ENCODE results near the gene AKAP9.
A peak's percentile ranks its signal among the peaks of the same experiment; 100 is the strongest.

Gene AKAP9

DNA sequence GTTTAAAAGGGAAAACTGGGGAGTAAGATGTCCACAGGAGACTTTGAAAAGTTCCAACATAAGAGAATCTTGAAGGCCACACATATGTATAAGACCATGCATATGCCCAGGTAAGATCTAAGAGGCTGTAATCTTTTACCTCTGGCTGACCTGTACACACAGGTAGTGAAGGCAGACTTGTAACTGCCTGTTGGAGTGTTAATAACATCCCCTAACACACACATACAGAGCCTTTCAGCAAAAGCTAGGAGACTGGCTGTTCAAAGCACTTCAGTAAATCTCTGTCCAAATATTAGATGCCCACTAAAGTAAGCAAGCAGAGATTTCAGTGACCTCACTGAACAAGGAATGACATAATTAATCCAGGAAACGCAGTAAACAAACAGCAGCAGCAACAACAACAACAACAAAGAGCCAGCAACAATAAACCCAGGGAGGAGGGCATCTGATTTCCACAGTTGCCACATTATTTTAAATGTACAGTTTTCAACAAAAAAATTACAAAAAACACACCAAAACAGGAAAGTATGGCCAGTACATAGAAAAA, 178.6 kb downstream of the AKAP9 start:
- H3K27me3 ChIP-seq, result no peaks in the 10 kb centered on the region
- no peaks in the 10 kb centered on the region for H3K9me3 ChIP-seq
- no peak overlapping the region for H3K27ac ChIP-seq
- no peaks in the 10 kb centered on the region for H3K4me1 ChIP-seq (ENCODE audit: control insufficient read depth in 1 of 2, insufficient read depth in 1 of 2, low read depth in 1 of 2, low read length in 1 of 2)
- TF ChIP-seq, protein P1, sequence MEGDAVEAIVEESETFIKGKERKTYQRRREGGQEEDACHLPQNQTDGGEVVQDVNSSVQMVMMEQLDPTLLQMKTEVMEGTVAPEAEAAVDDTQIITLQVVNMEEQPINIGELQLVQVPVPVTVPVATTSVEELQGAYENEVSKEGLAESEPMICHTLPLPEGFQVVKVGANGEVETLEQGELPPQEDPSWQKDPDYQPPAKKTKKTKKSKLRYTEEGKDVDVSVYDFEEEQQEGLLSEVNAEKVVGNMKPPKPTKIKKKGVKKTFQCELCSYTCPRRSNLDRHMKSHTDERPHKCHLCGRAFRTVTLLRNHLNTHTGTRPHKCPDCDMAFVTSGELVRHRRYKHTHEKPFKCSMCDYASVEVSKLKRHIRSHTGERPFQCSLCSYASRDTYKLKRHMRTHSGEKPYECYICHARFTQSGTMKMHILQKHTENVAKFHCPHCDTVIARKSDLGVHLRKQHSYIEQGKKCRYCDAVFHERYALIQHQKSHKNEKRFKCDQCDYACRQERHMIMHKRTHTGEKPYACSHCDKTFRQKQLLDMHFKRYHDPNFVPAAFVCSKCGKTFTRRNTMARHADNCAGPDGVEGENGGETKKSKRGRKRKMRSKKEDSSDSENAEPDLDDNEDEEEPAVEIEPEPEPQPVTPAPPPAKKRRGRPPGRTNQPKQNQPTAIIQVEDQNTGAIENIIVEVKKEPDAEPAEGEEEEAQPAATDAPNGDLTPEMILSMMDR (IDR thresholded peaks at IDR 0.05), result no peak
- H3K4me3 ChIP-seq (ENCODE audit: low read depth in 1 of 2, low read length in 1 of 2), result no peak overlapping the region
- H3K36me3 ChIP-seq, result no peaks in the 10 kb centered on the region

DNA sequence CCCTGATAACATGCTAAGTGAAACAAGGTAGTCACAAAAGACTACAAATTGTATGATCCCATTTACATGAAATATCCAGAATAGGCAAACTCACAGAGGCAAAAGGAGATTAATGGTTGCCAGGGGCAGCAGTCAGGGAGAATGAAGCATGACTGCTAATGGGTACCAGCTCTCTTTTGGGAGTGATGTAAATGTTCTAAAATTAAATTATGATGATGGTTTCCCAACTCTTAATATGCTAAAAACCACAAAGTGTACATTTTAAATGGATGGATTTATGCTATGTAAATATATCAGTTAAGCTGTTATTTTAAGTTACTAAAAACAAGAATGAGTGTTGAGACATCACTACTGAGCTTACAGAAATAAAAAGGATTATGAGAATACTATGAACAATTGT, 181.0 kb downstream of the AKAP9 start:
- H3K36me3 ChIP-seq, result no peaks in the 10 kb centered on the region
- H3K27me3 ChIP-seq, result no peaks in the 10 kb centered on the region
- TF ChIP-seq, protein P1 (IDR thresholded peaks at IDR 0.05), result no peak

DNA sequence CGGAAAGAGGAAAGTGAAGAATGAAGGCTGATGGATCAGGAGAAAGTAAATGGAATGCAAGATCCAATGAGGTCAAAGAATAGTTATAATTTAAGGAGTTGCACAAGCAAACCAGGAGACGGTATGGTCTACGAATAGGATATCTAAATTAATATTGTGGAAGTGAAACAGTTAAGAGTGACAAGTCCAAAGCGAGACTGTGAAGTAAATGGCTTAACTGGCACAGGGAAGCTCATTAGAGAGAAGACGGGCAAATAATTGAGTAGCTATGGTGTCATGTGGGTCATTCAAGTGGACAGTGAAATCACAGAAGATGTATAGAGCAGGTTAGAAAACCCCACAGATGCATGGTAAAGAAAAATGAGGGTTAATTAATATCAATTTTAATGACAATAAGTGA, 190.4 kb downstream of the AKAP9 start:
- Histone ChIP-seq H3K36me3 (no peaks in the 10 kb centered on the region), H3K4me1 (ENCODE audit: control insufficient read depth in 1 of 2, insufficient read depth in 1 of 2, low read depth in 1 of 2, low read length in 1 of 2) (peaks cover 16 to 18% of the 10 kb centered on the region in 2 experiments)

More for the DNA sequence above, 181.0 kb downstream of the AKAP9 start:
- Histone ChIP-seq H3K9me3 (no peaks in the 10 kb centered on the region), H3K4me3 (ENCODE audit: low read depth in 1 of 2, low read length in 1 of 2) (no peak overlapping the region), H3K27ac (no peak overlapping the region), H3K4me1 (ENCODE audit: control insufficient read depth in 1 of 2, insufficient read depth in 1 of 2, low read depth in 1 of 2, low read length in 1 of 2) (no peaks in the 10 kb centered on the region)

DNA sequence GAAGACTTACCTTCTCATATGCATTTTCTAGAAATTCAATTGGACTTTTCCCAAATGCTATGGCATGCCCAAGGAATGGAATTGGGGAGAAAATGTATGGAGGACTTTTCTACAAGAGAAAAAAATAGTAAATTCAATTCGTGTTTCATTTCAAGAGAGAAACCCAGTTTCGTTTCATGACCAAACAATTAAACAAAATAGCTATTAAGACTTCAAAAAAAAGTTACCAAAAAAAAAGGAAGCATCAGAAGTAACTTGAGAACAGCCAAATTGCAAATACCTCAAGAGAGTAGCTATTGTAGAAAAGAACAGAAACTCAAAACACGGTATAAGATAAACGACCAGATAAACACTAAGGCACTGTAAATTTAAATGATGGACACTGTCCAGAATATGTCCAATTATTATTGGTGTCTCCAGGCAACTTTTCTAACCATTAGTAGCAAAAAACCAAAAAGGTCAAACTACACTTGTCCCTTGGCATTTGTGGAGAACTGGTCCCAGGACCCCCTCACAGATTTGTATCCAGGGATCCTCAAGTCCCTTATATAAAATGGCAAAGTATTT, 191.2 kb downstream of the AKAP9 start:
- TF ChIP-seq, protein P1 (IDR thresholded peaks at IDR 0.05), result no peak
- Histone ChIP-seq H3K4me1 (ENCODE audit: control insufficient read depth in 1 of 2, insufficient read depth in 1 of 2, low read depth in 1 of 2, low read length in 1 of 2) (peaks cover 16 to 18% of the 10 kb centered on the region in 2 experiments), H3K27me3 (no peaks in the 10 kb centered on the region), H3K9me3 (no peaks in the 10 kb centered on the region), H3K4me3 (ENCODE audit: low read depth in 1 of 2, low read length in 1 of 2) (no peak overlapping the region), H3K27ac (no peak overlapping the region), H3K36me3 (no peaks in the 10 kb centered on the region)

More for the DNA sequence above, 190.4 kb downstream of the AKAP9 start:
- Histone ChIP-seq H3K4me3 (ENCODE audit: low read depth in 1 of 2, low read length in 1 of 2) (no peak overlapping the region), H3K9me3 (no peaks in the 10 kb centered on the region), H3K27me3 (no peaks in the 10 kb centered on the region), H3K27ac (no peak overlapping the region)
- TF ChIP-seq, protein P1 (IDR thresholded peaks at IDR 0.05), result no peak

DNA sequence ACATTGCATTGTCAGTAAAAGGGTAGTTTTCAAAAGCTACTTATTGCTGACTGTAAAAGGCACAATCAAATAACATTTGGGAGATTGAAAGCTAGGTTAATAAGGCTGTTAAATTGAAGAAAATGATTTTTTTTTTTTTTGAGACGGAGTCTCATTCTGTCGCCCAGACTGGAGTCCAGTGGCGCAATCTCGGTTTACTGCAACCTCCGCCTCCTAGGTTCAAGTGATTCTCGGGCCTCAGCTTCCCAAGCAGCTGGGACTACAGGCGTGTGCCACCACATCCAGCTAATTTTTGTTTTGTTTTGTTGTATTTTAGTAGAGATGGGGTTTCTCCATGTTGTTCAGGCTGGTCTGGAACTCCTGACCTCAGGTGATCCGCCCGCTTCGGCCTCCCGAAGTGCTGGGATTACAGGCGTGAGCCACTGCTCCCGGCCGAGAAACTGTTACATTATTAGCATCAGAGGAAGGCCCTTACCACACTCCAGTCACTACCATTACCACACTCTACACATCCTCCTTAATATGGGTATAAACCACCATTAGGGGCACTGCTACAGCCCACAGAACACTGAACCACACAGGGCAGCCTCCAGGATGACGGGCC, 192.6 kb downstream of the AKAP9 start:
- Histone ChIP-seq H3K4me1 (ENCODE audit: control insufficient read depth in 1 of 2, insufficient read depth in 1 of 2, low read depth in 1 of 2, low read length in 1 of 2) (peaks cover 16 to 18% of the 10 kb centered on the region in 2 experiments), H3K27ac (peak overlapping the region; percentile 83), H3K4me3 (ENCODE audit: low read depth in 1 of 2, low read length in 1 of 2) (peak overlapping the region; percentile 73 to 91), H3K9me3 (no peaks in the 10 kb centered on the region), H3K27me3 (no peaks in the 10 kb centered on the region), H3K36me3 (no peaks in the 10 kb centered on the region)
- TF ChIP-seq, protein P1 (IDR thresholded peaks at IDR 0.05), result no peak

Measured in neutrophil (primary cell).